ENCODE data around the gene NOS3. TPM values are rescaled to one million over a fixed set of nuclear protein-coding genes. Genes with fewer than 3 reads are reported as not detected.

NOS3 gene
- total RNA-seq, 2 donors from 2014 or later = 4.0 to 4.2 TPM

GRCh38 chr7:150951181-150951520 is 39.7 kb upstream of the NOS3 start:
- Histone ChIP-seq H3K27ac (no peak overlapping the region), H3K27me3 (peaks cover 8% of the 10 kb centered on the region)

GRCh38 chr7:150951521-150951920 is 39.3 kb upstream of the NOS3 start:
- Histone ChIP-seq H3K4me3 (no peak overlapping the region), H3K9ac (ENCODE audit: low read depth in 2 of 2, low read length in 2 of 2) (no peak overlapping the region), H3K27me3 (peaks cover 8% of the 10 kb centered on the region), H3K36me3 (no peaks in the 10 kb centered on the region), H3K9me3 (no peaks in the 10 kb centered on the region), H3K27ac (no peak overlapping the region), H3K4me1 (no peaks in the 10 kb centered on the region)
- intact Hi-C loops (cut with DNase I) = no loop called here
- TF ChIP-seq CTCF (IDR thresholded peaks at IDR 0.05) = no peak
- no peak for DNase-seq

More at GRCh38 chr7:150951181-150951520, 39.7 kb upstream of the NOS3 start:
- TF ChIP-seq CTCF (IDR thresholded peaks at IDR 0.05) = no peak
- no peak overlapping the region for H3K9ac ChIP-seq (ENCODE audit: low read depth in 2 of 2, low read length in 2 of 2)
- no peaks in the 10 kb centered on the region for H3K9me3 ChIP-seq
- H3K4me3 ChIP-seq = no peak overlapping the region
- H3K36me3 ChIP-seq = no peaks in the 10 kb centered on the region
- no peak for DNase-seq
- intact Hi-C loops (cut with DNase I) = no loop called here
- no peaks in the 10 kb centered on the region for H3K4me1 ChIP-seq

GRCh38 chr7:150952331-150953050 is 38.3 kb upstream of the NOS3 start:
- no peak for TF ChIP-seq CTCF (IDR thresholded peaks at IDR 0.05)
- no peaks in the 10 kb centered on the region for H3K4me1 ChIP-seq
- no peaks in the 10 kb centered on the region for H3K36me3 ChIP-seq
- H3K9ac ChIP-seq (ENCODE audit: low read depth in 2 of 2, low read length in 2 of 2) = no peak overlapping the region
- peaks cover 6% of the 10 kb centered on the region for H3K27me3 ChIP-seq
- DNase-seq = no peak
- H3K27ac ChIP-seq = no peak overlapping the region
- H3K4me3 ChIP-seq = no peak overlapping the region
- intact Hi-C loops (cut with DNase I) = no loop called here
- no peaks in the 10 kb centered on the region for H3K9me3 ChIP-seq

- intact Hi-C loops (cut with DNase I) = no loop called here
- Histone ChIP-seq H3K4me3 (no peak overlapping the region), H3K4me1 (no peaks in the 10 kb centered on the region), H3K9me3 (no peaks in the 10 kb centered on the region), H3K27ac (no peak overlapping the region), H3K36me3 (no peaks in the 10 kb centered on the region), H3K27me3 (no peaks in the 10 kb centered on the region), H3K9ac (ENCODE audit: low read depth in 2 of 2, low read length in 2 of 2) (no peak overlapping the region)
- no peak for TF ChIP-seq CTCF (IDR thresholded peaks at IDR 0.05)
- no peak for DNase-seq
Measured at GRCh38 chr7:150953061-150953997, 37.5 kb upstream of the NOS3 start.

- intact Hi-C loops (cut with DNase I) = no loop called here
- H3K27ac ChIP-seq = no peak overlapping the region
- no peaks in the 10 kb centered on the region for H3K9me3 ChIP-seq
- no peaks in the 10 kb centered on the region for H3K36me3 ChIP-seq
- no peaks in the 10 kb centered on the region for H3K27me3 ChIP-seq
- H3K9ac ChIP-seq (ENCODE audit: low read depth in 2 of 2, low read length in 2 of 2) = peak overlapping the region in 1 of 2 donors; percentile 43
- no peak for DNase-seq
- no peak for TF ChIP-seq CTCF (IDR thresholded peaks at IDR 0.05)
- H3K4me3 ChIP-seq = no peak overlapping the region
- no peaks in the 10 kb centered on the region for H3K4me1 ChIP-seq
Measured at GRCh38 chr7:150954201-150954985, 36.4 kb upstream of the NOS3 start.

Data from colonic mucosa (tissue), 4 donors.